GM21367 (cell line): ENCODE measurements around the gene WWOX.

Experiments used
- ATAC-seq: cut with Tn5 transposase; IDR thresholded peaks from one replicate; pipeline ENCODE4 v1.9.1; 2021; ENCODE audit not compliant: unreplicated experiment

Gene WWOX

DNA sequence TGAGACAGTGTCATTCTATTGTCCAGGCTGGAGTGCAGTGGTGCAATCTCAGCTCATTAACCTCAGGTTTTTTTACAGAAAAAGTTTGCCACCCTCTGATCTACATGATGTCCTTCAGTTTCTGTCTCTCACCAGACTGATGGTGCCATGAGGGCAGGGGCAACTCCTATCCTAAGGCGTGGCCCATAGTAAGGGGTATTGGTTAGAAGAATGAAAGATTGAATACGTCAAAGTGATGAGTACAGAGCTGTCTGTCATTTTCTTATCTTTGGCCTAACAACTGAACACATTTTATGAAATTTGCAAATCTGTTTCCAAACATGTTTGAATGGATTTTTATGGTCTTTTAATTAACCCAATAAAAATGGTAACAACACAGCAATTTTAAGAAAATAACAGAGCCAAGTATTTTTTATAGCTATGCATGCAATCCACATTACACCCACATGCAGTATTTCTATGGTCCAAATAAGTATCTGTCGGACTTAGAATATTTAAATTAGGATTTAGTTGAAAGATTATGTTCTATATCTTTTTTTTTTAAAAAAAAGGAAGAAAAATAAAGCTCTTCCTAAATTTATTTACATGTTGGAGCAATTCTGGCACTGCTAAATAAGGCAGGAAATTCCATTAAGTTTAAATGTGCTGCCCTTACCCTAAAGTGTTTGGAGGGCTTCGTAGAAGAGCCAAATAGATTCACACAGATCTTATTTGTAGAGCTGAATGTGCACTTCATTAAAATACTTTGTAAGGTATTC is 192.8 kb downstream of the WWOX start:
- ATAC-seq = no peak

DNA sequence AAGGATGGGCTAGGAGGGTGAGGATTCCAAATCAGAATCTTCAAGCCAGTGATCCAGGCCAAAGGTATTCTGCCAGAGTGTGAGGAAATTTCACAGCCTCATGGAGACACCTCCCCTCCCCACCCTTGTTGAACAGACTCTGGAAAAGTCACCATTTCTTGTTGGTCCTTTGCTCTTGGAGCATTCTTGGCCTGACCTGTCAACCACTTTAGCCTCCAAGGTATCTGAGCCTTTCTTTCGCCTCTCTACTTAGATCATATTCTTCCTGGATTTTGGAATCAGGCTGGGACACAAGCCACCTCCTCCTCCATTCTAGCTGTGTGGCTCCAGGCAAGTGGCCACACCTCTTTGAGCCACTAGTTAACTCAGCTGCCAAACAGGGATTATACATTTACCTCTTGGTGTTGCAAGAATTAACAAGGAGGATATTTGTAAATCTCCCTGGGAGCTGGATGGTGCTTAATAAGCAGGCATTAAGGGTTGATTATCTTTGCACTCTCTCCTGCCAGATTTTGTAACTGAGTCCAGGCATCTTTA is 193.5 kb downstream of the WWOX start:
- no peak for ATAC-seq

DNA sequence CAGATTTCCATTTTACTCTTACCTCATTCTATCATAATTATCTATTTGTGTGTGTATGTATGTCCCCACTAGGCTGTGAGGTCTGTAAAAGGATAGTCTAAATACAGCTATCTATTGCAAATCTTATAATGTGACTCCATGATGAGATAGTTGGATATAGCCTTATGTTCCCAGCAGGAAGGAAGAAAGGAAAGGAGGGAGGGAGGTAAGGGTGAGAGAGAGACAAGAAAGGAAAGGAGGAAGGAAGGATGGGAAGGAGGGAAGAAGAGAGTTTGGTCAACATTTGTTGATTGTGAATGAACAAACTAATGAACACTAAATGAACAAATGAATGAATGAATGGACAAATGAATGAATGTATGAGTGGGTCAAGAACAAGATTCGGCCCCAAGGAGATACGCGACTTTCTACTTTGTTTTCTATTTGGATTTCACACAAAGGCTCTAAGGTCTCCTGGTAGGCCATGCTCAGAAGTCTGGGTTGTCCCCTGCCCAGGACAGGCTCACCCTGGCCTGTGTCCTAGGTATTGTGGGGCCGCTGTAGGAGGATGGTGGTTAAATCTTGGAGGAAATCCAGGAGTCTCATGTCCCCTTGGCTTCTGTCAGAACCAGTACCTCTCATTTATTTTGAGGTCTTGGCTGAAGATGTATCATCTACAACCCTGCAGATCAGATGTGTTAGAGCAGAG is 195.2 kb downstream of the WWOX start:
- ATAC-seq = no peak

DNA sequence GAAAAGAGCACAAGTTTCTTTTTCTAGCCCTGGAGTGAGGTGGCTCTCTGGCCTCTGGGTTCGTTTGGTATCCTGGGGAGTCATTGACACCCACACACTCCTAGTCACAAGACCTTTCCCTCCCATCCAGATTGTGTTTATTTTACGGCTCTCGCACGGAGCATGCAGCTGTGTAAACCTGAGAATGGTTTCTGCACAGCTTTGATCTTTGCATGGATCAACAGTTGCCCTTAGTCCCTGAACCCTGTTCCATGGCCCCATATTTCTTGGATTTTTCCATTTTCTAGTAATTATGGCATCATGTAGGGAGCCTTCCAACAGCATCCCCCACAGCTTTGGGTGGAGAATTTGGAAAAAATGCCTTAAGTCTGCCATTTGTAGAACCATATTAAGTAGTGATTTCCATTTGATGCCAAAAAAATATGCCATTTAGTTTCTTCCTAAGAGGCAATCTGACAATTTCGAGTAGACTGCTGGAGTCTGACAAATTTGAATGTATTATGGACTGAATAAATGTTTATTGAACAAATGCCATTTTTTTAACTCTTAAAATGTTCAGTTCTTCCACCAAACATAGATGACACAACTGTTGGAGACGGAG is 197.7 kb downstream of the WWOX start:
- no peak for ATAC-seq

DNA sequence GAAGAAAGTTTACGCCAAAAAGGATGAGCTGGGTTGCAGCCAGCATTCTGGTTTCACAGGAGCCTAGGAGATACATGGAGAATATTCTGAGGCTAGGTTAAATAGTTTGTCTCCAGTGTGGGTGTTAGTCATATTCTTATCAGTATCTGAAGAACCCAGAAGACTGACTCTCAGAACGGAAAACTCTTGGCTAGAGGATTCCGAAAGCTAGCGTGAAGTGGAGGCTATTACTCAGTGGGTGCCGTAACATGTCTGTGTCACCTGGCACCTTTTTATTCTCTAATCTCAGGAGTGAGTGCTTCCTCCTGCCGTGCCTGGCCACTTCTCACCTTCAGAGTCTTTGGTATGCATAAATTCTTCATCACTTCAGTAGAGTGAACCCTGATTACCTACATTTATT is 199.5 kb downstream of the WWOX start:
- ATAC-seq = no peak

DNA sequence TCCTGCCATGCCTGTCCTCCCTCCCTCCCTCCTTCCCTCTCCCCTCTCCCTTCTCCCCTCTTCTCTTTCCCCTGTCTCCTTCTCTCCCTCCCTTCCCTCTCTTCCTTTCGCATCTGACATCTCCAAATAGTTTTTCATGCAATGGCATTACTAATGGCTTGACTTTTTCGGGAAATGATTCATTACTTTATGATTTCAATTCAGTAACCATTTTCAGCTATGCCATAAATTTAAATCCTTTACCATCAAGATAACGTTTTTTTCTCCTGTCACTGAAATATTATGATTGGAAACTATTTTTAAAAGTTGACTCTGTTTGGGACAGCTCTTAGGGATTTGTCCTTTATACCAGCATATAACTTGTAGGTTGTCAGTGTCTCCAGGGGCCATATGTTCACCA is 201.0 kb downstream of the WWOX start:
- no peak for ATAC-seq

DNA sequence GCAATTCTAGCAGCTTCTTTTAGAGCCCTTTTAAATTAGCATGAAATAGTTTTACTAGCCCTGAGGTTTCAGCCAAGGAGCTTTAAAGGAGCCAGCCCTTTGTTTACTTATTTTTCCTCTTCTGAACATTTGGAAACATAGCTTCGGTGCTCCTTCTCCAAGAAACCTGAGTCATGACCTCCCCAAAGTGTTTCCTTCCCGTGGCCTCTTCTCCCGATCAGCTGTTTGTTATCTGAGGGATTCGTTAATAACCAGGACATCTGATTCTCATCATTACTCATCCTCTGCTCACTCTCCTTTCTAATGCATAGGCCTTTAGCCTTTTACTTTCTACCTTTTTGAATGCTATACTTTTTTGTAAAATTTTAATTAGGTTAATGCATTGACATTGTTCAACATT is 204.5 kb downstream of the WWOX start:
- ATAC-seq = no peak

DNA sequence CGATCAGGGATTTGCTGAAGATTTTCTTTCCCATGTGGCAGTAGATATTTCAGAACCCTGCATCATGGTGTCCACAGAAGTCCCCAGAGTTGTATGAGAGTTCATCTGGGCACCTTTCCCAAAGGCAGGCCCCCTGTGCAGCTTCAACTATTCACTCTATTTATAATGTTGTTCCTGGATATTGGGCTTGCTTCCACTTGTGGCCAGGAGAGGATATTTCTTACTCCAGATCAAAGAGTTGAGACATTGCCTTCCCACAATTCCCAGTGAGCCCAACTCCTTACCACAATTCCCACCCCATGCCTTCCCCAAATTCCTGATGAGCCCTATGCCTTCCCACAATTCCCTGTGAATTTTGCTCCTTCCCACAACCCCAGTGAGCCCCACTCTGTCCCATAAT is 206.9 kb downstream of the WWOX start:
- ATAC-seq = no peak

DNA sequence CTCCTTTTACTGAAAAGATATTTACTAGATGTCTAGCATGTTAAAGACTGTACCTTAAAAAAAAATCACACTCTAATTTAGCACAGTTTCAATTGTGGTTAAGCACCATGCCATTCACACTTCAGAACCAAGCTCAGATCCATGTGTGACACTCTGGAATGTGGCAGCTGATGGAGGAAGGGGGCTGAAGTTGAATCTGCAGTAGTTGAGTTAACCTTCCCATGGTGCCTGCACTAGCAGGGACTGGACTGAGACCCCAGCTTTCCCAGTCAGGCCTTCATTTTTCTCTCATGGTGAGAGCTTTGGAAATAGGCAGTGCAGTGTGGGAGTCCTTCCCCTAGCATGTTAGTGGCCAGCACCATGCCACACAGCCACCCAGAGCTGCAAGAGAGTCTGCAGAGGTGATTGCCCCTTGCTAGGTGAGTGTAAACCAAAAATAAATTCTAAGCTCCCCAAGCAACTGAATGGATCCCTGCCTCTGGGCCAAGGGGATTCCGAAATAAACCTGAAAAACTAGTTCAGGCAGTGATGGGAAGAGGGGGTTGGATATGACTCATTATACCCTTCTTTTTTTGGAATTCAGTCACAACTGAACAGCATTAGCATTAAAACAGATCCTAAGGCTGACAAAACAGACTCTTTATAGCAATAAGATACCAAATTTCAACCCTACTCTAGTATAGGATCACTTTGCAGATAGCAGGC is 208.5 kb downstream of the WWOX start:
- no peak for ATAC-seq

DNA sequence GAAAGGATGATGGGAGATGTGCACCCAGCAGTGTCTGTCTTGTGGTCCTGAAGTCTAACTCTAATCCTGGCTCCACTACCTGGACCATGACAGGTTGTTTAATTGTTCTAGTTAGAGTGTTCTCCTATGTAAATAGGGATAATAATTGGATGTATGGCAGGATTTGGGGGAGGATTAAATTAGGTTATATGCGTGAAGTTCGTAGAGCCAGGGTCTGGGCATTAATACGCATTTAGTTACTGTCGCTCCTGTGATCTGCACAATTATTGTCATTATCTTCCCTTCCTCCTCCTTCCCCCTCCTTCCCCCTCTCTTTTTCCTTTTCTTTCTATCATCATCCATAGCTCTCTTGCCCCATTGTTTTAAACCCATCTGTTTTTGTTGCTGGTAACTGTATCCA is 210.3 kb downstream of the WWOX start:
- no peak for ATAC-seq

DNA sequence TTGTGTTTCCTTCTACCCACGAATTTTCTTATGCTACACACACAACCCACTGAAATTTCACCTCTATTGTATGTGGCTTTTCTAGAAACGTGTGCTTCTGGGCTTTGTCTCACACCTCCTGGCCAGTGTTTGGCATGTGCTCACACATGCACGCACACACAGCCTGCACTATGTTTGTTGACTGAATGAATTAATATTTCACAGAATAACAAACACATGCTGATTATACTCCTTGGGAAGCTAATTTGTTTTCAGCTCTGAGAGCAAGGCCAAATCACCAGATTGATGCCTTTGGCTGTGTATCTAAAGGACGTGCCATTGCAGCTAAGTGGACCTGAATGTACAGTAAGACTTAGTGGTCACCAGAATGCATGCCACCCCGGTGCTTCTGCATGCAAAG is 210.7 kb downstream of the WWOX start:
- ATAC-seq = no peak

DNA sequence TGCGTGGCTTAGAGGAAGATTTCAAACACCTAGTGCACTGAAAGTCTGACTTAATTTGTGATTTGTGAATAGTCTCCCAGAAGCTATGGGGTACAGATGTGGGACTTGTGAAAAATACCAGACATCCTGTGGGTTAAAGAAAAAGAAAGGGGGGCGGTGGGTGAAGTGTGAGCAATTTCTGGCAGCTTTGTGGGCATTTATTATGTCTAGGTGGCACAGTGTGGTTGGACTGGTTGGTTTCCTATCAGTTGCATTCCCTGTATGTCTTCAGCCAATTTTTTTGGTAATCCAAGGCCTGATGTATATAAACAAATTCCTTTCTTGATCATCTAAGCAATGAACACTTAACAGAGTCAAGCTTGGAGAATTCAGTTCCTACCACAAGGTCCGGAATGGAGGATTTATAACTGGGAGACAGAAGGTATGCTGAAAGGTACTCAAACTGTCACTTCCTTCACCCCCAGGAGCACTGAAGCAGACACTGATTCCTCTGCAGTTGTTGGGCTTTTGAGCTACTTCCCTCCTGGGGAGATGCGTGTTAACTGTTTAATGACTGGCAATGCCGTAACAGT is 211.6 kb downstream of the WWOX start:
- ATAC-seq = no peak

DNA sequence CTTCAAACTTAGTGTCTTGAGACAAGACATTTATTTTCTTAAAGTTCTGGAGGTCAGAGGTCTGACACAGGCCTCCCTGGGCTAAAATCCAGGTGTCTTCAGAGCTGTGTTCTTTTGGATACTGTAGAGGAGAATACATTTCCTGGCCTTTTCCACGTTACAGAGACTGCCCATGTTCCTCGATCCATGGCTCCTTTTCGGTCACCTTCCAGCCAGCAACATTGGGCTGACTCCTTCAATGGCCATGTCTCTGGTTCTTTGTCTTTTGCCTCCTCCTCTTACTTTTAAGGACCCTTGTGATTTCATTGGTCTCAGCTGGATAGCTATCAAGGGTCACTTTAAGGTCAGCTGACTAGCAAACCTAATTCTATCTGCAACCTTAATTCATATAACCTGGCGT is 212.4 kb downstream of the WWOX start:
- ATAC-seq = no peak

DNA sequence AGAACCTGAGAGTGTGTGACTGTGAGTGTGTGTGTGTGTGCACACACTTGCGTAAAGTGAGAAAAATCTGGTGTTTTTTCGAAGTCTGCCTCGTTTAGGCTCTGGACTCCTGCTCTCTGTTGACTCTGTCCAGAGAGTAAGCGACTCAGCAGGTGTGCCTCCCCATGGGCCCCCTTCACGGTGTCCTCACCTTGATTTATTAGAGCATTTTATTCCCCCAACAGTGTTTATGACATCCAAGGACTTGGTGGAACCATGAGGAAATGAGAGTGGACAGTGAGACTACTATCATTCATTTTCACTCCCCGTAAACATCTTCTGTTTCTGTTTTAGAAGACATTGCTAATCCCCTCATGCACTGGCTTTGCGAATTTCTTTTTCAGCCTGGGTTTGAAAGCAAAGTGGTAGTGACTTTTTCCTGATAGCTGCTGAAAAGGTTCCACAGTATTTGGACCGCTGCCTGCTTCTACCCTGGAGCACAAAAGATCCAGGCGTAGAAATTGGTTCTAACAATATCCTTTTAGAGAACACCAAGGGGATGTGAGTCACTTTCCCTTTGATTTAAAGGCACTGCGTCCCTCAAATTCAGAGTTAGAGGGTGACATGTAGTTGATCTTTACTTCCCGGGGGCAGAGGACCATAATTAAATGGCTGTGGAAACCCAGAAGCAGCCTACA is 218.2 kb downstream of the WWOX start:
- no peak for ATAC-seq

DNA sequence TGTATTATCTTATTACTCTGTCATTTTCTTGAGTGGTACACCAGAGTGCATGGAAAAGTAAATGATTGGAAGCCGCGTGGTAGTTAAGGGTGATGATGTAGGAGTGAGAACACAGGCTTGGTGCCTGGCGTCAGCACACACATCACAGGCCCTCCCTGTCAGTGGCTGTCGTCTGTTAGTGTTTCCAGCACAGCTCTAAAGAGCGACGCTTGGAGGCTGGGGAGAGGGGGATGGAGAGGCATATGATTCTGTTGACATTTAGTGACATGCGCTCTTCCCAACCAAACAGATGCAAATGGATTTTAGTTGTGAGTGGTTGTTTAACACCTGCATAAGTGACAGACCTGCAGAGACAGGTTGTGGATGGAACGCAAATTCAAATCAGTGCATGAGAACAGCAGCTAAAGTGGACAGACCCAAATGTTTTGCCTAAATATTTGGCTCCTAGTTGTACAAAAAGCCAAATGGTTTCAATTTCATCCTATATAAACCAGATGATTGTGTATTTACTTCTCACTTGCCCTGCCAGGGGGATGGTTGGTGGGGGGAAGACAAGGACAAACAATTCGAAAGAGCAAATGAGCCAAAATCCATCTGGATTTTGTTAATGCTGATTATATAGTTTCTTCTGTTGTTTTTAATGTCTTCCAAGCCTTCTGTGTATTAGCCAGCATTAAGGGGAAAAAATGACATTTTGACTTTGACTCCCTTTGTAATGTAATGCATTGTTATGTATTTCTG is 222.3 kb downstream of the WWOX start:
- no peak for ATAC-seq

DNA sequence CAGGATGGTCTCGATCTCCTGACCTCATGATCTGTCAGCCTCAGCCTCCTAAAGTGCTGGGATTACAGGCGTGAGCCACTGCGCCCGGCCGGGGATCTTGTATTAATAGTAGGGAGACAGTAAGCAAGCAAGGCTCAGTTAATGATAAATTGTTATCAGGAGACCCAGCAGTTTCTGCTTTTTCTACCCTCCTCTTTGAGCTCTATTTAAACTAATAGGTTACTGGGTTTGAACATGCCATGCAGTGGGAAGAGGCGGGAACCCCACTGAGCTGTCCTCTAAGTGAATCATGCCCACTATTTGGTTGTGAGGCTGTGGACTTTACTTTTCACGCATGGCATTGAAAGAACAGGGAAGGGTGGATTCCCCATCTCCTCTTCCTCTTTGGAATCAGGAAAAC is 223.9 kb downstream of the WWOX start:
- ATAC-seq = no peak

DNA sequence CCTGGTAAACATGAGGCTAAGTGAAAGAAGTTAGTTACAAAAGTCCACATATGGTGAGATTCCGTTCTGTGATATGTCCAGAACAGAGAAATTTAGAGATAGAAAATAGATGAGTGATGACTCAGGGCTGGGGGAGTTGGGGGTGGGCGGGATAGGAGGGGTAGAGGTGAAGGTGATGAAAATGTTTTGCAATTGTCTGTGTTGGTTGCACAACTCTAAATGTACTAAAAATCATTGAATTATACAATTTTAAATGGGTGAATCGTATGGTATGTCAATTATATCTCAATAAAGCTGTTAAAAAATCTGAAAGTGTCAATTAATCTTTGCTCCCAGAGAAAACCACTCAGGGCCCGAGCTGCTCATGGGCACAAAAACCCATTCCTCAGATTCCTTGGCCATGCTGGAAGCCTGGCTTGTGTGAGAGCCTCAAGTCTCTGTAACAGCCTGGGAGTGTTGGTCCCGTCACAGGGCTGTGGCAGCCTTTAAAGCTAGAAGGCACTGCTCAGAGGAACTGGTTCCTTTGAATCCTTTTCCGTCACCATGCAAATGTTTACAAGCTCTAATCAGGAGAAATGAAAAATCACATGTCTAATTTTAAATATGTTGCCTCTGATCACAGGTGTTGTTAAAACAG is 225.3 kb downstream of the WWOX start:
- no peak for ATAC-seq

DNA sequence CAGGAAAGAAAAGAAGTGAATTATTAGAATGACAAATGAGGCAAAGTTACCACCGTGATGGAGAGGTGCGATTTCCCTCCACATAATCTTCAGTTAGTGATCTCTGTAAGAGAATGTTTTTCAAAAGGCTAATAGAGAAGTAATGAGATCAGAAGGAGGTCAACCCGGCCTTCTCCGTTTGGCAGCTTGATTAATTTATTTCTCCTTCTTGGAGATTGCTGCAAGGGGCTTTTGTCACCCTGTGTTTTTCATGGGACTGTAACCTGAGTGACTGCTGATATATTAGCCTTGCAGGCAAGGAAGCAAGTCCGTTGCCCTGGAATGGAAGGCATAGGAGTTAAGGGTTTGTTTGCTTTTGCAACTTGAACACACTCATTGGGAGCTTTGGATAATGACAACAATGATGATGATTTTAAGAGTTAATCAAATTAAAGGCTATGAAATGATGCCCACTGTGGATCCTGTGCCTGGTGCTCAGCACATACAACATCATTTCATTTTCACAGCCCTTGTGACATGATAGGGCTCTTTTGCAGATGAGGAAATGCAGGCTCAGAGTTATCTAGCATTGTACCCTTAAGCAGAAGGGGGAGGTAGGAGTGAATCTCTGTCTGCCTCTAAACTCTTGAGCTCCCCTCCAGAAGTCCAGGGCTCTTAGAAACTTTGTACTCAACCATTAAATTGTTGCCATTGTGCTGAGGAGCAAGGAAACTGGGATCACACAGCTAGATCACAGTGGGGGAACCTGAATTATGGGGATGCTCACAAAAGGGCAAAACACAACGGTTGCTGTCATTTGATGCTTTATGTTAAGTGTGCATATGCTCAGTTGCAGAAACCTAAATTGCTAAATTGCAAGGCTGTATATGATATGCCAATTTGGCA is 226.3 kb downstream of the WWOX start:
- ATAC-seq = no peak
